Measurements from ENCODE around the gene PRKCZ.
A peak's percentile ranks its signal among the peaks of the same experiment; 100 is the strongest.

The PRKCZ gene

DNA sequence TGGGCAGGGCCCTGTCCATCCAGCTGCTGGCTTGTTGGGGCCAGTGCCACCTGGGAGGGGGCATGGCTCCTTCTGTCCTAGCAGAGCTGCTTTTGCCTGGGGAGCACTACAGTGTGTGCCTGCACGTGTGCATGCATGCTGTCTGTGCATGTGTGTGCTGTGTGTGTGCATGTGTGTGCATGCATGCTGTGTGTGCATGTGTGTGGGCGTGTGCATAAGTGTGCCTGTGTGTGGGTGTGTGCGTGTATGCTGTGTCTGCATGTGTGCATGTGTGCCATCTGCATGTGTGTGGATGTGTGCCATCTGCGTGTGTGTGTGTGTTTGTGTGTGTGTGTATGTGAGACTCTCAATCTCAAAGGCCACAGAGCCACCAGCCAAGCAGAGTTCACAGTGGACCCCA, 8.3 kb upstream of the PRKCZ start:
- no peaks in the 10 kb centered on the region for H3K9me3 ChIP-seq (ENCODE audit: control insufficient read depth, low read length)
- peaks cover 24% of the 10 kb centered on the region for H3K27me3 ChIP-seq (ENCODE audit: control insufficient read depth, insufficient read depth, low read length)

DNA sequence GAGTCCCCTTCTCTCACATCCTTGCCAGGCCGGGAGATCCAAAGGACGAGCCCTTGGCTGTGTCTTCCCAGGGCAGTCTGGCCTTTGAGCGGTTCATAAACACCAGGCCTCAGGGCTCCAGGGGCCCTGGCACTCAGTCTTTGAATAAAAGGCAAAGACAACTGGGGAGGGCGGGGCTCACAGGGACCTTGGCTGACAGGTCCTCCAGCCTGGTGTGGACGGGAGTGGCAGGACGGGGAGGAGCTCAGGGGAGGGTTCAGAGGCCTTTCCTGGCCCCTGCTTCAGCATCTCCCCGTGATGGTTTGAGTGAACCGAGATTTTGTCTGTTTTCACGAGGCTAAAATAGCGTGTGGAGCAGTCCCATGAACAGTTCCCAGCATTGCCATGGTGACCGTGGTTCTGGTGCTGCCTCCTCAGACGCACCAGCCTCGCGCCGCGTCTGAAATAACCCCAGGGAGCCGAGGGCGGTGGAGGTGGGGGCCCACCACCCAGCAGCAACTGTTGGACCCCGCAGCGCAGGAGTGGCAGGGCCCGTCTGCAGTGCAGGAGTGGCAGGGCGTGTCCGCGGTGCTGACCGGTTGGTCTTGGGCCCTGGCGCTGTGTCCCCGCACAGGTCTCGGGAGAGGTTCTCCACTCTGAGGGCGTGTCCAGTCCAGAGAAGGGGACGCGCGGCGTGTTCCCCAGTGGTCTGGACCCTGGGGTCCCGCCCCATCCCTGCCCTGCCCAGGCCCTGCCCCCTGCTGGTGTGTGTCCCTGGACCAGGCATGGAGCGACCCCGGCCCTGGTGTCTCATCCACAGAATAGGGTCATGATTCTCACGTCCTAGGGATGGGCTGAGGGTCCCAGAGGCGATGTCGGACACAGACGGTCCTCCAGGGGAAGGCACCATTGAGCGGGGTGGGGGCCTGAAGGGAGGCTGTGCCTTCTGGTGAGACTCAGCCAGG, 7.1 kb upstream of the PRKCZ start:
- Histone ChIP-seq H3K9me3 (ENCODE audit: control insufficient read depth, low read length) (no peaks in the 10 kb centered on the region), H3K27me3 (ENCODE audit: control insufficient read depth, insufficient read depth, low read length) (peaks cover 33% of the 10 kb centered on the region), H3K9ac (ENCODE audit: low read length) (no peak overlapping the region), H3K4me1 (ENCODE audit: control insufficient read depth, insufficient read depth, low read length) (peaks cover 28% of the 10 kb centered on the region), H3K4me3 (ENCODE audit: low read length) (no peak overlapping the region), H3K36me3 (ENCODE audit: control insufficient read depth, insufficient read depth, low read length) (no peaks in the 10 kb centered on the region)

More for the DNA sequence above, 8.3 kb upstream of the PRKCZ start:
- Histone ChIP-seq H3K4me3 (ENCODE audit: low read length) (no peak overlapping the region), H3K9ac (ENCODE audit: low read length) (no peak overlapping the region), H3K4me1 (ENCODE audit: control insufficient read depth, insufficient read depth, low read length) (peaks cover 16% of the 10 kb centered on the region), H3K36me3 (ENCODE audit: control insufficient read depth, insufficient read depth, low read length) (no peaks in the 10 kb centered on the region)

DNA sequence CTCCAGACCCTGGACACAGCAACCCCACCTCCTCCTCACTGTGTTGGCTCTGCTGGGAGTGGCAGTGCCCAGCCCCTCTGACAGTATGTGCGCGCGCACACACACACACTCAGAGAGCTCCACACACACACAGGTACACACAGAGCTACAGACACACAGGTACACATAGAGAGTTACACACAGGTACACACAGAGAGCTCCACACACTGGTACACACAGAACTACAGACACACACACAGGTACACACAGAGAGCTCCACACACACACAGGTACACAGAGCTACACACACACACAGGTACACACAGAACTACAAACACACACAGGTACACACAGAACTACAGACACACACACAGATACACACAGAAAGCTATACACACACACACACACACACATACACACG, 6.3 kb upstream of the PRKCZ start:
- H3K9ac ChIP-seq (ENCODE audit: low read length): no peak overlapping the region
- peaks cover 26% of the 10 kb centered on the region for H3K27me3 ChIP-seq (ENCODE audit: control insufficient read depth, insufficient read depth, low read length)
- H3K36me3 ChIP-seq (ENCODE audit: control insufficient read depth, insufficient read depth, low read length): no peaks in the 10 kb centered on the region
- H3K4me1 ChIP-seq (ENCODE audit: control insufficient read depth, insufficient read depth, low read length): peaks cover 36% of the 10 kb centered on the region
- no peak overlapping the region for H3K4me3 ChIP-seq (ENCODE audit: low read length)
- no peaks in the 10 kb centered on the region for H3K9me3 ChIP-seq (ENCODE audit: control insufficient read depth, low read length)

DNA sequence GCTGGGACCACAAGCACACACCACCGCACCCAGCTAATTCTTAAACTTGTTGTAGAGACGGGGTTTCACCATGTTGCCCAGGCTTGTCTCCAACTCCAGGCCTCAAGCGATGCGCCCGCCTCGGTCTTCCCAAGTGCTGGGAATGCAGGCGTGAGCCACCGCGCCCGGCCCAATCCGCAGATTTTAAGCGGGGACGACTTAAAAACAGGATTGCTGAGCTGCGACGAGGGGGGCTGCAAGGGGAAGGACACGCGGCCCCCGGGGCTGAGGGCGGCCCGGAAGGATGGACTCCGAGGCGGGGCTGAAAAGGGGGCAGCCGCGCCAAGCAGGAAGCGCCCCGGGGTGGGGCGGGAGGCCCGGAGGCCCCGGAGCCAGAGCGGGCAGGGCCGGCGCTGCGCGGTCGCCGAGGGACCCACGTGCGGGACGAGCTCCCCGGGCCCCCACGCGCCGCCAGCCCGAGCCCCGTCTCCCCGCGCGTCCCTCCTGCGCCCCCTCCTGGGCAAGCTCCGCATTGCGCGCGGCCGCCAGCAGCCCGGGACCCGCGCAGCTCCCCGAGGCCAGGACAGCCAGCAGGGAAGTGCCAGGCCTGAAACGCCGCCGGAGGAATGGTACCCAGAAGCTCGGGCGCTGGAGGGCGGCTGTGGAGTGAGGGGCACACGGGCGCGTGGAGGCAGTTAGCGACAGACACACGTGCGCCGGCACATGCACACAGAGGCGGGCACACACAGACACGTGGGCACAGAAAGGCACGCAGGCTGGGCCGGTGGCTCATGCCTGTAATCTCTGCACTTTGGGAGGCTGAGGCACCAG, 5.5 kb upstream of the PRKCZ start:
- no peak overlapping the region for H3K9ac ChIP-seq (ENCODE audit: low read length)
- peaks cover 44% of the 10 kb centered on the region for H3K4me1 ChIP-seq (ENCODE audit: control insufficient read depth, insufficient read depth, low read length)
- H3K4me3 ChIP-seq (ENCODE audit: low read length): no peak overlapping the region
- no peaks in the 10 kb centered on the region for H3K36me3 ChIP-seq (ENCODE audit: control insufficient read depth, insufficient read depth, low read length)
- H3K9me3 ChIP-seq (ENCODE audit: control insufficient read depth, low read length): no peaks in the 10 kb centered on the region
- H3K27me3 ChIP-seq (ENCODE audit: control insufficient read depth, insufficient read depth, low read length): peaks cover 32% of the 10 kb centered on the region

DNA sequence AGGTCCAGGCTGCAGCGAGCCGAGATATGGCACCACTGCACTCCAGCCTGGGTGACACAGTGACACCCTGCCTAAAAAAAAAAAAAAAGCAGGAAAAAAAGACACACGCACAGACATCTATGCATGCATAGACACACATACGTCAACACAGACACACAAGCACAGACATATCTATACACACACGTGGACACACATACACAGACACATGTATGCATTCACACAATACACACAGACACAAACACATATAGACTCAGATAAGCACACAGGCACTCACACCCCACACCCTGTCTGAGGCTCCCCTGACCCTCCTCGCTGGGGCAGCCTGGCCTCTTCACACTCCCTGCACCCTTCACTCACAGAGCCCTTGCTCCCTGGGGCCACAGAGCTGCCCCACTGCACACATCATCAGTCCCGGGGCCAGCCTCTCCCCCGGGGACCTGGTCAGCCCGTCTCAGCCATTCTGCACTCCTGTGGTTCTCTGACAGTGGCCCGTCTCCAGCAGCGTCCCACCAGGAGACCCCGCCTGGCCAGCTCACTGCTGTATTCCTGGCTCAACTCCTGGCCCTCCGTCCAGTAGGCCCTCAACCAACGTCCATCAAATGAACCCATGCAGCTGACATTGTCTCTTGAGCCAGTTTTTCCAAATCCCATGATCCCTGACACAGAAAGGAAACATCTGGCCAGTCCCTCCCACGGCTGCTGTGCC, 4.6 kb upstream of the PRKCZ start:
- Histone ChIP-seq H3K36me3 (ENCODE audit: control insufficient read depth, insufficient read depth, low read length) (no peaks in the 10 kb centered on the region), H3K27me3 (ENCODE audit: control insufficient read depth, insufficient read depth, low read length) (peaks cover 33% of the 10 kb centered on the region), H3K9me3 (ENCODE audit: control insufficient read depth, low read length) (no peaks in the 10 kb centered on the region), H3K9ac (ENCODE audit: low read length) (no peak overlapping the region), H3K4me1 (ENCODE audit: control insufficient read depth, insufficient read depth, low read length) (peaks cover 44% of the 10 kb centered on the region), H3K4me3 (ENCODE audit: low read length) (no peak overlapping the region)

DNA sequence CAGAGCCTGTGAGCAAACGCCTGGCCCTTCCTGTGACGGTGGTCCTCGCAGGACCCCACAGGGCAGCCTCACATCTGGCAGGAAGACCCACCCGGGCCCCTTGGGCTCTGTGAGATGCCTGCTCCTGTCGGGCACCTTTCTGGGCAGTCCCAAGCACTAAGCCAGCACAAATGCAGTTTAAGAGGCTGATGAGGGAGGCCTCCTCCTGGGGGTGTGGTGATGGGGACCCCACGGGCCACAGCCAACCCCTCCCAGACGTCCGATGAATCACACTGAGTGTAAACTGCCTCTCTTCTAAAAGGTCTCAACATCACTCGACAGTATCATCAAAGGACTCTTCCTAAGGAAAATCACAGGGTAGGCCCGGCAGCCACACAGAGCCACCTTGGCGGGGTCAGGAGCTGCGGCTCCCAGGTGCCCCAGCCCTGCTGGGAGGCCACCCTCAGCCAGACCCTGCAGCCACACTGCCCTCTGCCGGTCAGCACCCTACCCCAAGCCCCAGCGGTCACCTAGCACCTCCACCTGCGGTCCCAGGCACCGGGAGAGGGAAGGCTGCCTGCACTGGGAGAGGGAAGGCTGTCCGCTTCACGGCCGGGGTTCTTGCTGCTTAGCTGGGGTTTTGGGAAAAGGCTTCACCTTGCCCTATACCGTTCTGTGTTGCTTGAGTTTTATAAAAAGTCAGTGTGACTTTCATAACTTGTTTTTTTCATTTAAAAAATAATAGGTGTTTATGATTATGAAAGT, 3.9 kb upstream of the PRKCZ start:
- Histone ChIP-seq H3K27me3 (ENCODE audit: control insufficient read depth, insufficient read depth, low read length) (peaks cover 30% of the 10 kb centered on the region), H3K9me3 (ENCODE audit: control insufficient read depth, low read length) (no peaks in the 10 kb centered on the region), H3K4me3 (ENCODE audit: low read length) (no peak overlapping the region), H3K36me3 (ENCODE audit: control insufficient read depth, insufficient read depth, low read length) (no peaks in the 10 kb centered on the region), H3K9ac (ENCODE audit: low read length) (no peak overlapping the region), H3K4me1 (ENCODE audit: control insufficient read depth, insufficient read depth, low read length) (peaks cover 44% of the 10 kb centered on the region)

DNA sequence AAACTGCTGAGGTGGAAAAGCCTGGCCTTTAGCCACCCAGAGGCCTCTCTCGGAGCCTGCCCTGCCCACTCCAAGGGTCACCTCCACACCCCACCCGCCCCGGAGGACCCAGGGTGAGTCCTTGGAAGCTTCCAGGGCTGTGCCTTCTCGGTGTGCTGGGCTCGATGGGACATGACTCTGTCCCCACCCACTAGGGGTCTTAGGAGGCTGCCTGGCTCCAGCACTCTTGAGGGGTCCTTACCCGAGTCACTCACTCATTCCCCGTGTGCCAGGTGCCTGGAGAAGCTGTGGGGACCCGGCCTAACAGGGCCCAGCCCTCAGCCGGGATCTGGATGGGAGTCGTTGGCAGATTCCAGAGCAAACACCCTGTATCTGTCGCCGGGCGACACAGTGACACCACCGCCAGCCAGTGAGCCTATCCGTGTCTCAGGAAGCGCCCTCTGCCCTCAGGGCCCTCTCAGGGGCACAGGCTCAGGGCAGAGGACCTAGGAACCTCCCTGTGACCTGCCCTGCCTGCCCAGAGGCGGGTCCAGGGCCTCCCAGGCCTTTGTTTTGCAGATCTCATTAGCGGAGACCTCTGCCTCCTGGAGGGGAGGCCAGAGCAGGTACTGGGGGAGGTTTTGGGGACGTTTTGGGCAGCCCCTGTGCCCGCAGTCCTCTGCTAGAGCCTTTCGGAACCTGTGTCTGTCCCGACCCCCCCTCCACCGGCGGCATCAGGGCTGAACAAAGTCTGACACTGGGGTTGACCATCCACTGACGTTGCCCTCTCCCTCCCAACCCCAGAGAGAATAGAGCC, 3.1 kb upstream of the PRKCZ start:
- peaks cover 52% of the 10 kb centered on the region for H3K4me1 ChIP-seq (ENCODE audit: control insufficient read depth, insufficient read depth, low read length)
- H3K4me3 ChIP-seq (ENCODE audit: low read length): no peak overlapping the region
- H3K9me3 ChIP-seq (ENCODE audit: control insufficient read depth, low read length): no peaks in the 10 kb centered on the region
- no peak overlapping the region for H3K9ac ChIP-seq (ENCODE audit: low read length)
- H3K36me3 ChIP-seq (ENCODE audit: control insufficient read depth, insufficient read depth, low read length): no peaks in the 10 kb centered on the region
- H3K27me3 ChIP-seq (ENCODE audit: control insufficient read depth, insufficient read depth, low read length): peaks cover 30% of the 10 kb centered on the region

DNA sequence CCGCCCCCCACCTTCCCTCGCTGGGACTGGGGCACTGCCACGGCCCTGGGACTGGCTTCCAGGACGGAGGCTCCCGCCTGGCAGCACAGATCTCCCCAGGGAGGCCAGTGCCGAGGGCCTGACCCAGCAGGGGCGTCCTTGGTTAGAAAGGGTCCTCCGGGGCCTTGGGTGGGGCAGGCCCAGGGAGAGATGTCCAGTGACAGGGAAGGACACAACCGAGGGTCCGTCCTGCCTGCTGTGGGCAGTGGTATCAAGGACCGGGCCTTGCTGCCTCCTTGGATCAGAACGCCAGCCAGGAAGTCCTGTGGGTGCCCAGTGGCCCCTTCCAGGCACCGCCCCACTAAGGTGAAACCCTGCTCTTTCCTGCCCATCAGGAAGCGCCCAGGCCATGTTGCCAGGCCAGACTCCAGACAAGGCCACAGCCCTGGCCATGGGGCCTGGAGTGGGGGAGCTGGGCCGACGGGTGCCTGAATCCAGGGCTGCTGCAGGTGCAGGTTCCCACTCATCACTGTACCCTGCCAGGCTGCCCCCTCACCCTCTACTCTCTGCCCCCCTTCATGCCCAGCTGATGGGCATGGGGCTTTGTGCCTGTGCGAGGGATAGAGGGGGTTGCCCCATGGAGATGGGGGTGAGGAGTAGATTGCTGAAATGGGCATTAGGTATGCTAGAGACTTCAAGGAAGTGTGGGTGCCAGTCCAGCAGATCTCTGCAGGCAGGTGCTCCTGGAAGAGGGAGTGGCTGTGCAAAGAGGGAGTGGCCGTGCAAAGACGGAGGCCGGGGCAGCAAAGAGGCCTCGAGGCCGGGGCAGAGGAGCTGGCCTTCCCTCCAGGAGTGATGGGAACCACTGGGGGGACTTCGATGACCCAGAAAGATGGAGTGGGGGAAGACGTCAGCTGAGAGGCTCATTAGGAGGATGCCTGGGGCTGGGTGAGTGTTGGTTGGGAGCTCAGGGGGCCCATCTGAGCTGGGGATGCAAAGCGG, 2.2 kb upstream of the PRKCZ start:
- Histone ChIP-seq H3K27me3 (ENCODE audit: control insufficient read depth, insufficient read depth, low read length) (peaks cover 29% of the 10 kb centered on the region), H3K4me3 (ENCODE audit: low read length) (no peak overlapping the region), H3K9ac (ENCODE audit: low read length) (no peak overlapping the region), H3K36me3 (ENCODE audit: control insufficient read depth, insufficient read depth, low read length) (no peaks in the 10 kb centered on the region), H3K9me3 (ENCODE audit: control insufficient read depth, low read length) (no peaks in the 10 kb centered on the region), H3K4me1 (ENCODE audit: control insufficient read depth, insufficient read depth, low read length) (peaks cover 57% of the 10 kb centered on the region)

DNA sequence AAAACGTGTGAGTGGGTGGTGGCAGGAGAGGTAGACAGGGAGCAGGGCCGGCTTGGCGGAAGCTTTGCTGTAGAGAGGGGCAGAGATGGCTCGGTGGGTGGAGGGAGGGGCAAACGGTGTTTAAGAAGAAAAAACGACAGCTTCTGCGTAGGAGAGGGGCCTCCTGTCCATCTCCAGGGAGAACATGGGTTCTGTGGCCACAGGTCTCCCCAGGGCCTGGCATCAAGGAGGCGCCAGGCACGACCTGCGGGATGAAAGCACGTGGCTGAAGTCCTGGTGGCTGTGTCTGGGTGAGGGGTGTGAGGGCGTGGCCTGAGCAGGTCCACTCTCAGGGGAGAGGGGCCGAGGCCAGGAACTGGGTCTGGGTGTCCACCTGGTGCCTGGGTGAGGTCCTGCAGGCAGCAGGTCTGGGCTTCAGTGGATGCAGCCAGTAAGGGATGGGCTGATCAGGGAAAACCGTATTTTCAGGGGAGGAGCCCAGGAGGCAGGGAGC, 940 bp upstream of the PRKCZ start:
- H3K36me3 ChIP-seq (ENCODE audit: control insufficient read depth, insufficient read depth, low read length): no peaks in the 10 kb centered on the region
- H3K4me1 ChIP-seq (ENCODE audit: control insufficient read depth, insufficient read depth, low read length): peaks cover 51% of the 10 kb centered on the region
- peak overlapping the region; percentile 66 for H3K9ac ChIP-seq (ENCODE audit: low read length)
- H3K4me3 ChIP-seq (ENCODE audit: low read length): peak overlapping the region; percentile 63
- peaks cover 22% of the 10 kb centered on the region for H3K27me3 ChIP-seq (ENCODE audit: control insufficient read depth, insufficient read depth, low read length)
- H3K9me3 ChIP-seq (ENCODE audit: control insufficient read depth, low read length): no peaks in the 10 kb centered on the region

DNA sequence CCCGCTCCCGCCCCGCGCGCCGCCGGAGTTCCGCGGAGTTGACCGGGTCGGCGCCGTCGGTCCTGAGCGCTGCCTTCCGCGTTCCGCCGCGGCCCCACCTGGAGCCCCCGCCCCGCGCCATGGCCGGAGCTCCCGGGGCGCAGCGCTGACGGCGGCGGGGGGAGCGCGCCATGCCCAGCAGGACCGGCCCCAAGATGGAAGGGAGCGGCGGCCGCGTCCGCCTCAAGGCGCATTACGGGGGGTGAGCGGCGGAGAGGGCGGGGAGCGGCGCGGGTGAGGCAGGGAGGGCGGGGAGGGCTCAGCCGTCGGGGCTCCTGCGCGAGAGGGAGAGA, 216 bp downstream of the PRKCZ start:
- Histone ChIP-seq H3K9ac (ENCODE audit: low read length) (peak overlapping the region; percentile 59), H3K4me1 (ENCODE audit: control insufficient read depth, insufficient read depth, low read length) (peaks cover 46% of the 10 kb centered on the region), H3K27me3 (ENCODE audit: control insufficient read depth, insufficient read depth, low read length) (peaks cover 16% of the 10 kb centered on the region), H3K4me3 (ENCODE audit: low read length) (peak overlapping the region; percentile 25), H3K9me3 (ENCODE audit: control insufficient read depth, low read length) (no peaks in the 10 kb centered on the region), H3K36me3 (ENCODE audit: control insufficient read depth, insufficient read depth, low read length) (no peaks in the 10 kb centered on the region)
